ENCODE measurements around the gene TNRC18.

Gene TNRC18

GRCh38 chr7:5429253-5429856 is 5.7 kb upstream of the TNRC18 start:
- H3K27me3 ChIP-seq (ENCODE audit: control insufficient read depth, insufficient read depth, low read length, poor library complexity, severe bottlenecking), result peaks cover 40% of the 10 kb centered on the region

DNA sequence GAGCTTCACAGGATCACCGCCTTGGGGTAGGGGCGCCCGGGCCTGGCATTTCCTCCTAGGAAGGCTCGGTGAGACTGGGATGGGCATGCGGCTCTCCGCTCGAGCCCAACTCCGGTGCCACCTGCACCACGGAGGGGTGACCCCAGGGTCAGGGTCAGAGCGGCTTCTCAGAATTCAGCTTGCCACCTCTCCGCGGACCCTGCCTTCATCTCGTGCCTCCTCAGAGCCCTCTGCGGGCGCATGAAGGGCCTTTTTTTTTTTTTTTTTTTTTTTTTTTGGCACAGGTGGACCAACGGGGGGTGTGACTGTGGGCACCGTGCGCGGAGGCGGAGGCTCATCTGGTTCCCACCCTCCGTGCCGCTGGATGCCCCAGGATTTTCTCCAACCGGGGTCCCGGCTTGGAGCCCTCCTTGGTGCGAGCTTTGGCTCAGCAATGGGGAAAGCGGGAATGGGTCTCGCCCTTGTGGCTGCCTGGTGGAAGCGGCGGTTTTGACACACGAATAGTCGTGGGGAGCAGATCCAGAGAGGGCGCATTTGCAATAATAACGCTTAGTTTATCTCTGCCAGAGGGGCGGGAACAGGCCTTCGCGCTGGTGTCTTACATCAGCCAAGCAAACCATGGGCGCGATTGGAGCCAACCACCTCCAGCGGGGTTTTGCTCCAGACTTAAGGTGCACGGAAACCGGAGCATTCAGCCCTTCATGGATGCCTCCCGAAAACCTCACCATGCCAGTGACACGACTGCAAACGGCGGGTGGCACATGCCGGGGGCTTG is 5.0 kb upstream of the TNRC18 start:
- Histone ChIP-seq H3K36me3 (ENCODE audit: control insufficient read depth, insufficient read depth, low read length) (no peaks in the 10 kb centered on the region), H3K4me1 (ENCODE audit: control insufficient read depth, insufficient read depth, low read length) (peaks cover 18% of the 10 kb centered on the region), H3K9me3 (ENCODE audit: control insufficient read depth, low read length) (no peaks in the 10 kb centered on the region), H3K27me3 (ENCODE audit: control insufficient read depth, insufficient read depth, low read length, poor library complexity, severe bottlenecking) (peaks cover 40% of the 10 kb centered on the region), H3K4me3 (ENCODE audit: insufficient read depth, low read depth, low read length) (peak overlapping the region; percentile 89), H3K27ac (ENCODE audit: insufficient read depth, low read depth, low read length, poor library complexity, severe bottlenecking) (no peak overlapping the region)
- WGBS, 2 experiments, result 3% methylated on average over 46 of the region's 46 CpGs

More at GRCh38 chr7:5429253-5429856, 5.7 kb upstream of the TNRC18 start:
- H3K9me3 ChIP-seq (ENCODE audit: control insufficient read depth, low read length), result no peaks in the 10 kb centered on the region
- H3K36me3 ChIP-seq (ENCODE audit: control insufficient read depth, insufficient read depth, low read length), result no peaks in the 10 kb centered on the region
- peak overlapping the region; percentile 73 for H3K27ac ChIP-seq (ENCODE audit: insufficient read depth, low read depth, low read length, poor library complexity, severe bottlenecking)
- peak overlapping the region; percentile 89 for H3K4me3 ChIP-seq (ENCODE audit: insufficient read depth, low read depth, low read length)
- 1% methylated on average over 31 of the region's 31 CpGs for WGBS, 2 experiments
- peaks cover 18% of the 10 kb centered on the region for H3K4me1 ChIP-seq (ENCODE audit: control insufficient read depth, insufficient read depth, low read length)

GRCh38 chr7:5426226-5426475 is 2.5 kb upstream of the TNRC18 start:
- Histone ChIP-seq H3K4me3 (ENCODE audit: insufficient read depth, low read depth, low read length) (peak overlapping the region; percentile 89), H3K27ac (ENCODE audit: insufficient read depth, low read depth, low read length, poor library complexity, severe bottlenecking) (peak overlapping the region; percentile 99), H3K36me3 (ENCODE audit: control insufficient read depth, insufficient read depth, low read length) (no peaks in the 10 kb centered on the region), H3K9me3 (ENCODE audit: control insufficient read depth, low read length) (no peaks in the 10 kb centered on the region), H3K4me1 (ENCODE audit: control insufficient read depth, insufficient read depth, low read length) (peaks cover 18% of the 10 kb centered on the region), H3K27me3 (ENCODE audit: control insufficient read depth, insufficient read depth, low read length, poor library complexity, severe bottlenecking) (peaks cover 56% of the 10 kb centered on the region)
- WGBS, 2 experiments, result 0 to 1% methylated on average over 13 of the region's 13 CpGs

DNA sequence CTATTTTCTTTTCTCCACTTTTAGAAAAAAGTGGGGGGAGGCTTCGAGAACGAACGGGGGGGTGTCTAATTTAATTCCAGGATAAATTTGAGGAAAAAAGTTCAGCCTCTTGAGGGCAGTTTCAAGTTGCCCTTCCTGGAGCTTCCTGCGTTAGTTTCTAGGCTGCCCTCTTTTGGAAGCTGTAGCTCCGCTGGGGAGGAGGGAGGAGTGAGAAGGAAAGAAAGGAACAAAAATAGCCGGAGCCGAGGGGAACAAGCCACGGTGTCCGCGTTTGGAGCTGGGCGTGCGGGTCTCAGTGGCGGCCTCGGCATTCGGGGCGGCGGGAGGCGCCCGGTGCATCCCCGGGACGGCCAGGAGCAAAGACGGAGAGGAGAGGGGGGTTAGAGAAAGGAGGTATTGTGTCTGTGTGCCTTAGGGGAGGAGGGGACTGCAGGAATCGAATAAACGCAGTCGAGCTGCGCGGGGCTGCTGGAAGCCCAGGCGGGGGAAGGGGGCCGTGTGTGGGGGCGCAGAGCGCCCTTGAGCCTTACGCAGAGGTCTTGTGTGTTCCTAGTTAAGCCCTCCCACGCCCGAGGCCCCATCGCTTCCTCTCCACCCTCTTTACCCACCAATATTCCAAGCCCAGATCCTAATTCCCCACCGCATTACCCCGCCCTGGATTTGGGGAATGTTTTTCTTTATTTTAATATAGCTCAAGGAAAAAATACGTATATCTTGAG is 2.0 kb upstream of the TNRC18 start:
- peak overlapping the region; percentile 89 for H3K4me3 ChIP-seq (ENCODE audit: insufficient read depth, low read depth, low read length)
- H3K27me3 ChIP-seq (ENCODE audit: control insufficient read depth, insufficient read depth, low read length, poor library complexity, severe bottlenecking), result peaks cover 56% of the 10 kb centered on the region
- peaks cover 18% of the 10 kb centered on the region for H3K4me1 ChIP-seq (ENCODE audit: control insufficient read depth, insufficient read depth, low read length)
- peak overlapping the region; percentile 99 for H3K27ac ChIP-seq (ENCODE audit: insufficient read depth, low read depth, low read length, poor library complexity, severe bottlenecking)
- 1% methylated on average over 36 of the region's 38 CpGs for WGBS, 2 experiments
- H3K9me3 ChIP-seq (ENCODE audit: control insufficient read depth, low read length), result no peaks in the 10 kb centered on the region
- H3K36me3 ChIP-seq (ENCODE audit: control insufficient read depth, insufficient read depth, low read length), result no peaks in the 10 kb centered on the region

- Histone ChIP-seq H3K27ac (ENCODE audit: insufficient read depth, low read depth, low read length, poor library complexity, severe bottlenecking) (peak overlapping the region; percentile 99), H3K4me3 (ENCODE audit: insufficient read depth, low read depth, low read length) (peak overlapping the region; percentile 89), H3K36me3 (ENCODE audit: control insufficient read depth, insufficient read depth, low read length) (no peaks in the 10 kb centered on the region), H3K4me1 (ENCODE audit: control insufficient read depth, insufficient read depth, low read length) (peaks cover 14% of the 10 kb centered on the region), H3K9me3 (ENCODE audit: control insufficient read depth, low read length) (no peaks in the 10 kb centered on the region), H3K27me3 (ENCODE audit: control insufficient read depth, insufficient read depth, low read length, poor library complexity, severe bottlenecking) (peaks cover 56% of the 10 kb centered on the region)
- WGBS, 2 experiments, result 0% methylated on average over 44 of the region's 44 CpGs
Observed at GRCh38 chr7:5424749-5425506, 1.3 kb upstream of the TNRC18 start.

DNA sequence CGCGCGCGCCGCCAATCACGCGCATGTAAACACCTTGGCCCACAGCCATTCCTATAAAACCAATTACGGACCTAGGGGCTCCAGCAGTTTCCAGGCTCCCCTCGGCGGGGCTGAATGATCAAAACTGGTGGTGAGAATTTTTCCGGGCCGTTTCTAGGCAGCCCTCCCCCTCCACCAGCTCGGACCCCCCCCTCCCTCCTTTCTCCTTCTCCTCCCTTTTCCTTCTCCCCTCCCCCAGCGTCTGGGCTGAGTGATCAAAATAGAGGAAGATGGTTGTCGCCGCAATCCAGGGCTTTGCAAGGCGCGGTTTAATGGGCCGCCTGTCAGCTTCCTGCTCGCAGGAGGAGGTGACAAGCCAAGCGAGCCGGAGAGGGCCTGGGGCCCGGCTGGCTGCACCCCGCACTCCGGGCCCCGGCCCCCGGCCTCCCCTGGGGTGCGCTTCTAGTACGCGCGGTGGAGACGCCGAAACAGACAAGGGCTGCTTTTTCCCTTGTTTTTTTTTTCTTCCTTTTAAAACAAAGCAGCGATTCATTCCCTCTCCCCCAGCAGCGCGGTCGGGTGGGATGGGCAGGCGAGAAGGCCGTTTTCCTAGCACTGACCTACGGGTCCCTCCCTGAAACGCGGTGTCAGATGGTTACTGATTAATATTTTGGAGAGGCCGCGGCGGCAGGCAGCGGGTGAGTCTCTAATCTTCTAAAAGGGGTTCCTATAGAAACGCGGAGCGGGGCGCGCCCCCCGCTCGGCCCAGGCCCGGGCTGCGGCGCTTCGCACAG is 528 bp upstream of the TNRC18 start:
- no peaks in the 10 kb centered on the region for H3K9me3 ChIP-seq (ENCODE audit: control insufficient read depth, low read length)
- peaks cover 6% of the 10 kb centered on the region for H3K4me1 ChIP-seq (ENCODE audit: control insufficient read depth, insufficient read depth, low read length)
- H3K27ac ChIP-seq (ENCODE audit: insufficient read depth, low read depth, low read length, poor library complexity, severe bottlenecking), result peak overlapping the region; percentile 99
- no peaks in the 10 kb centered on the region for H3K36me3 ChIP-seq (ENCODE audit: control insufficient read depth, insufficient read depth, low read length)
- H3K4me3 ChIP-seq (ENCODE audit: insufficient read depth, low read depth, low read length), result peak overlapping the region; percentile 89
- WGBS, 2 experiments, result 0% methylated on average over 55 to 57 of the region's 57 CpGs
- H3K27me3 ChIP-seq (ENCODE audit: control insufficient read depth, insufficient read depth, low read length, poor library complexity, severe bottlenecking), result peaks cover 56% of the 10 kb centered on the region

DNA sequence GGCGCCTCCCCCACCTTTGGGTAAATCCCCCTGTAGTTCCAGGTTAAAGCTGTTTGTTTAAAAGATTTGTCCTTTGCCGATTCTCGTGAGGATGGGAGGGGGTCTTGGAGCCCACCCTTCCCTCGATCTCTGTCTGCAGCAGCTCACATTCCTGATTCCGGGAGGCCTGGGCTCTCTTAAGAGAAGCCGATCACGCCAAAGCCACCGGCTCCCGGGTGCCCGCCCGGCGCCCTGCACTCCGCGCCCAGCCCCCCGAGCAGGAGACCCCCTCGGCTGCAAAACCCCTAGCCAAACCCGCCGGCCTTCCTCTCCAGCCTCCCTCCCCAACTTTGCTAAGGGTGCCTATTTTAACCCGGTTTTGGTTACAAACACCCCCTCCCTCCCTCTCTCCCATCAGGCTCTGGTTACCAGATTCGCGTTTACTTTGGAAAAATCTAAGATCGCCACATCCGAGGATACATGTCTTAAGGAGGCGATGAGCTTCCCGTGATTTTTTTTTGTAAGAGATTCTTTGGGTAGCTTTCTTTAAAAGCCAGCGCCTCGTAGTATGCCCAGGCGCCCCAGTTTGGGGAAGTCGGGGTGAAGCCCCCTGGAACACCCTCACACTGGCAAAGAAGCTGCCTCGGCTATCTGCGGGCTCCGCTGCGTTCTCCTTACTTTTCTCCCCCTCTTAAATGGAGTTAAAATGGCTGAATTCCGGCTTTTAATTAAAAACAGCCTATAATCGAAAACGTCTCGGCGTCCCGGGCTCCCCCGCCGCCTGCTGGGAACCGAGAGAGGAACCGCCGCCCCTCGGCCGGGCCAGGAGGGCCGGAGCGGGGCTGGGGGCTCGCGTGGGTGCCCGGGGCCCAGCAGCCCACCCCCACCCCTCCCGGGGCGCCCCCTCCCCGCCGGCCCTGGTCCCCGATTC is 983 bp downstream of the TNRC18 start:
- 0% methylated on average over 56 of the region's 56 CpGs for WGBS, 2 experiments
- no peaks in the 10 kb centered on the region for H3K9me3 ChIP-seq (ENCODE audit: control insufficient read depth, low read length)
- no peaks in the 10 kb centered on the region for H3K36me3 ChIP-seq (ENCODE audit: control insufficient read depth, insufficient read depth, low read length)
- H3K4me3 ChIP-seq (ENCODE audit: insufficient read depth, low read depth, low read length), result peak overlapping the region; percentile 60
- H3K4me1 ChIP-seq (ENCODE audit: control insufficient read depth, insufficient read depth, low read length), result peaks cover 9% of the 10 kb centered on the region
- peaks cover 46% of the 10 kb centered on the region for H3K27me3 ChIP-seq (ENCODE audit: control insufficient read depth, insufficient read depth, low read length, poor library complexity, severe bottlenecking)
- peak overlapping the region; percentile 81 for H3K27ac ChIP-seq (ENCODE audit: insufficient read depth, low read depth, low read length, poor library complexity, severe bottlenecking)

- Histone ChIP-seq H3K27ac (ENCODE audit: insufficient read depth, low read depth, low read length, poor library complexity, severe bottlenecking) (peak overlapping the region; percentile 78), H3K4me3 (ENCODE audit: insufficient read depth, low read depth, low read length) (peak overlapping the region; percentile 60)
- 0 to 1% methylated on average over 40 to 41 of the region's 42 CpGs for WGBS, 2 experiments
Observed at GRCh38 chr7:5421714-5422395, 1.8 kb downstream of the TNRC18 start.

More at GRCh38 chr7:5421714-5422395, 1.8 kb downstream of the TNRC18 start:
- peaks cover 12% of the 10 kb centered on the region for H3K4me1 ChIP-seq (ENCODE audit: control insufficient read depth, insufficient read depth, low read length)
- peaks cover 48% of the 10 kb centered on the region for H3K27me3 ChIP-seq (ENCODE audit: control insufficient read depth, insufficient read depth, low read length, poor library complexity, severe bottlenecking)
- H3K9me3 ChIP-seq (ENCODE audit: control insufficient read depth, low read length), result no peaks in the 10 kb centered on the region
- H3K36me3 ChIP-seq (ENCODE audit: control insufficient read depth, insufficient read depth, low read length), result no peaks in the 10 kb centered on the region
